NCI-H2107 (cell line): ENCODE results near the gene ENPP1.
"Not testable (repeated sequence)": the region's sequence is repeated elsewhere in the genome, so short reads cannot be mapped to it uniquely, and the experiment has no call there.

Experiments used
- DNase-seq: peaks from one replicate; lab custom pipeline; 2025; lab: John Stamatoyannopoulos, UW

Gene ENPP1

DNA sequence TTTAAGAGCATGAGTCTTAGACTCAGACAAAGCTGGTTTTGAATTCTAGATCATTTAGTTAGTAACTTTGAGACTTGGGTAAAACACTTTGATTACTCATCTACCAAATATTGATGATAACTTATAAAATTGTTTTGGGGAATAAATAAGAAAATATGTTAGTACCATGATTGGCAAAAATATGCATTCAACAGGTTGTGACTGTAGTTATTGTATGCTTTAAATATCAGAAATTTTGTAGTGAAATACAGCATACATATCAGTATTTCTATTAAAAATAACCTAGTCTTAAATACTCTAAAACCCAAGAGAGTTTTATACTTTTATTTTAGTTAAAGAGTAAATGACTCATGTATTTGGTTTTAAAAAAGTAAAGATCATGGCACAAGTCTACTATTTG lies 68.7 kb downstream of the ENPP1 start:
- DNase-seq: no peak

DNA sequence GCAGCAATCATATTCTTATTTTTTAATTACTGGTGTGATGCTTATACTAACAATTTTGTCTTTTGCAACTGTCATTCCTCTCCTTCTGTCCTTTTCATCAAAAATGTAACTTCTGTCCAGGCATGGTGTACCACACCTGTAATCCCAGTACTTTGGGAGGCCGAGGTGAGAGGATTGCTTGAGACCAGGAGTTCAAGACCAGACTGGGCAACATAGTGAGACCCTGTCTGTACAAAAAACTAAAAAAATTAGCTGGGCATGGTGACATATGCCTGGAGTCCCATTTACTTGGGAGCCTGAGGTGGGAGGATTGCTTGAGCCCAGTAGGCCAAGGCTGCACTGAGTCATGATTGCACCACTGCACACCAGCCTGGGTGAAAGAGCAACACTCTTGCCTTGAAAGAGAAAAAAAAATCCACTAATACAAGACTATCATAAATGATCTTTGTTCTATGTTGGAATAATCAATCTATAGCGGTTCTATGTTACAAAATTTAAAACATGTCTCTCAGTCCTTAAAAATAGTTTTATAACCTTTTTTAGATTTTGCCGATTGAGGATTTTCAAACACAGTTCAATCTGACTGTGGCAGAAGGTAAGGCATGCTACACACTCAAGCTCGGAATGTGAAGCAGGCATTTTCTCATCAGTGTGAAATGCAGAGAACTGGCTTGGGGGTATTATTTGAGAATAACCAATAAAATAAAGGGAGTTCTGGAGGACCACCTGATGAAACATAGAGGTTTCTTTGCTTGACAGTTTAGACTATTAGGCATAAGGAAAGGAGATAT lies 70.4 kb downstream of the ENPP1 start:
- DNase-seq: no peak

DNA sequence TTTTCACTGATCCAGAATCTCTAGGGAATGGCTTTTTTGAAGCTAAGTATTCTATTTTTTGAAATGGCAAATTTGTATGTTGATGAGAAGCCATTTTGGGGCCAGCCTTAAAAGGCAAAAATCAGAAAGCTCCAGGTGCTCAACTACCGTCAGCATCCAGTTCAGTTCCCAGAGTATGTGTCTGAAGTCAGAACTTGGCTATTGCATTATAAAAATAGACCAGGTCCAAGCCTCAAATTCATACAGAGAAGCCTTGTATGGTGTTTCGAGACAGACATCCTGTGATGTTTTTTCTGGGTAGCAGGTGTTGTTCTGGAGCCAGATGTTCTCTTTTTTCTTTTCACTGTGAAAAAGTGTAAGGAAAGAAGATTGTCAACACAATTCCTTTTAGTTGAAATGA lies 75.2 kb downstream of the ENPP1 start:
- no peak for DNase-seq

DNA sequence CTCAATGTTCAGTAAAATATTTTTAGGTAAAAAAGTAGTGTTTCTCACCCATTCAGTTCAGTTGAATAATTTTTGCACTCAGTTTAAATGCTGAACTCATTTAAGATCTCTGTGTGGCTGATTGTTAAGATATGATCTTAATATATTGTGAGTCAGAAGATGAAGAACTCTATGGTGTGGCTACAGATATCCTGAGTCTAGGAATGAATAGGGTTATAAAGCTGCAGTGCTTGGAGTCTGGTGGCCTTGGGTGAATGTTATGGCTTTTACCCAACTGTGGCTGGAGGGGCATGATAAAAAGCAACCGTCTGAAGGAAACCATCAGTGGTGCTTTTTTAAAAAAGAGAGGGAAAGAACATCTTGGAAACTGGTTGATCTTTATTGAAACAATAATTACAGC lies 77.4 kb downstream of the ENPP1 start:
- no peak for DNase-seq

DNA sequence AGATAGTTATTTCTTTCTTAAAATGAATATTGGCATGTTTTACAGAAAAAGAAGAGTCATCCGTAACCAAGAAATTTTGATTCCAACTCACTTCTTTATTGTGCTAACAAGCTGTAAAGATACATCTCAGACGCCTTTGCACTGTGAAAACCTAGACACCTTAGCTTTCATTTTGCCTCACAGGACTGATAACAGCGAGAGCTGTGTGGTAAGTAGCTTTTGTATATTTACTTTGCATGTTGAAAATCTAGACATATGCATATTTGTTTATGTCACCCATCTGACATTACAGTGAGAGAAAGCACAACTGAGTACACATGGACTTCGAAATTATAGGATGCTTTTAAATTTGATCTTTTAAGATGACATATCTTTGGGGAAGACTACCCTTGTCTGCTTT lies 78.7 kb downstream of the ENPP1 start:
- no peak for DNase-seq

DNA sequence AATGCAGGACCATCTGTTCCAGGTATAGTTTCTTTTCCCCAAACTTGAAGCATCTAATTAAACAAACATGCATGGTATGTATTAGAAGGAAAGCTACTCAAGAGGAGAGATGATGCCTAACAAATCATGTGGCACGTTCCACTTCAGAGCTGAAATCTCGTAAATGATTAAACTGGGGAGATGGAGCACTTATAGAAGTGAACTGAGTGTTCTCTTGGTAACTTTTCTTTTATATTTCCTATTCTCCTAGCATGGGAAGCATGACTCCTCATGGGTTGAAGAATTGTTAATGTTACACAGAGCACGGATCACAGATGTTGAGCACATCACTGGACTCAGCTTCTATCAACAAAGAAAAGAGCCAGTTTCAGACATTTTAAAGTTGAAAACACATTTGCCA lies 82.3 kb downstream of the ENPP1 start:
- no peak for DNase-seq

DNA sequence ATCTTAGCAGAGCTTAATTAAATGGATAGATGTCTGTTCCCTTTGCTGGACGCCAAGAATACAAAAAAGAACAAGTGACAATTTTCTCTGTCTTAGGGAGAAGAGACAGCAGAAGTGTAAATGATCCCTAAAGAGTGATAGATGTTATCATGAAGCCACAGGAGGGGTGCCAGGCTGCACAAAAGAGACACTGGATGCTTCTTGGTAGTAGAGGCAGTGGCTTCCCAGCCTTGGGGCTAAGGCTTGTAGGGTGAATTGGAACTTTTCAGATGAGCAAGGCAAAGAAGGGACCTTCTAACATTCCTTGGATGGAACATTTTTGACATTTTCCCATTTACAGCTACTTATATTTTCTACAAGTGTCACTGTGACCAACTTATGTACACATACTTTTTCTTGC lies 85.4 kb downstream of the ENPP1 start:
- no peak for DNase-seq

DNA sequence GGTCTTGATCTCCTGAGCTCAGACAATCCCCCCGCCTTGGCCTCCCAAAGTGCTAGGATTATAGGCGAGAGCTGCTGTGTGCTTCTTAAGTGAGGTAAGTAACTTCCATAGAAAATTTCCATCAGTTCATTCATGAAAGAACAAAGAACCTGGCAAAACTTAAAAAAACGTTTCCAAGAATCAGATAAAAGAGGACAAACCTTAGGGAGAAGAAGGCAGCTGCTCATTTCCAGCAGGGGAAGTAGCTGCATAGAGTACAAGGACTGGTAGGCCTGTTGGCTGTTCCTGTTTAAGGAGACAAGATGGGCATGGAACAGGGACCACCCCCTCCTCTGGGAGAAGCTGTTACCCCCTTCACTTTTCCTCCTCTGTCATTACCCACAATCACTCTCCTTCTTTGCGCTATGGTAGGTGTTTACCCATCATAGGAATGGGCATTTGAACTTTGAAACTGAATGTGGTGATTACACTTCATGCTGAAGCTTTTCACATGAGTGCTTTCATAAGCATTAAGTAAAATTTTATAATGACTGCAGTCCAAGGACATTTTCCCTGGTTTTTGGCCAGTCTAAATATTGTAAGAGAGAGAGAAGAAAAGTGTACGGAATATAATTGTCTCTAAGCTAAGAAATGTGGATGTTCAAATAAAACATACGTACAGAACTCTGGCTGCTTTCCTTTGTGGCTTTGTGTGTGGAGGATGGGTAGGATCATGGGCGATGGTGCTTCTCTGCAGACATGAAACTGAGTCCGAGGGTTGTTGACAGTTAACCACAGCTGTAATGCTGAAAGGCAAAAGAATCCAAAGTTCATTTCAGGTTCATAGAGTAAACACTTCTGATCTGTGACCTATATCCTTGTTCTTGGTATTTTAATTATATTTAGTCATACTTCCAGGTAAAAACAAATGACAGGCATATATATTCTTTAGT lies 86.9 kb downstream of the ENPP1 start:
- no peak for DNase-seq

DNA sequence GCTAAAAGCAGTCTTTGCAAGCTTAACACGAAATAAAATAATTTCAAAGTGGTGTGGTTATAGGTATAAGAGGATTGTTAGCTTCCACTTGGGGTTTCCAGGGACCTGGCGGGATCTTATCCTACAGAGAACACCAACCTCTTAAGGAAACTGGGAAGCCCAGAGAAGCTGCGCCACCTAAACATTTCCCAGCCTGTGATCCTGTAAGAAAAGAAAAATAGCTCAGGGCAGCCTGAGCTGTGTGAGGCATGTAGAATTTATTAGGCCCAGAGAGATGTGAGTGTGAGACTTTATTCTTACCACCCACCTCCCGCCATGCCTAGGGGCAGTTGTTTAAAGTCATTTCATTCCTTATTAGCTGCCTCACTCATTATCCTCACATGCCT lies 89.2 kb downstream of the ENPP1 start:
- no peak for DNase-seq

DNA sequence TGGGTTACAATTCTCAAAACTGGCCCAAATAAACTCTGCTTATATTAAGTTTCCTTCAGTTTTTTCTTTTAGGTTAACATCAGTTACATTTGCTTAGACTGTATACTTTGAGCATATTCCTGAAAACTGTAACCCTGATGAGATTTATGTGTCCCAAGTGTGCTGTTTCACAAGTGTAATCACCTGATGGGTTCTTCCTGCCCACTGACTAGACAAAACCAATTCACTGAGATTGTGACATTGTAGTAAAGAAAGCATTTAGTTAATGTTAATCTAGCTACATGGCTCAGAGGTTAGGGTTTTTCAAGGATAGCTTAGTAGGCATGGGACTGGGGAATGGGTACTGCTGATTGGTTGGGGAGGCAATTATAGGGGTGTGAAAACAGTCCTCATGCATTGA lies 89.8 kb downstream of the ENPP1 start:
- no peak for DNase-seq

DNA sequence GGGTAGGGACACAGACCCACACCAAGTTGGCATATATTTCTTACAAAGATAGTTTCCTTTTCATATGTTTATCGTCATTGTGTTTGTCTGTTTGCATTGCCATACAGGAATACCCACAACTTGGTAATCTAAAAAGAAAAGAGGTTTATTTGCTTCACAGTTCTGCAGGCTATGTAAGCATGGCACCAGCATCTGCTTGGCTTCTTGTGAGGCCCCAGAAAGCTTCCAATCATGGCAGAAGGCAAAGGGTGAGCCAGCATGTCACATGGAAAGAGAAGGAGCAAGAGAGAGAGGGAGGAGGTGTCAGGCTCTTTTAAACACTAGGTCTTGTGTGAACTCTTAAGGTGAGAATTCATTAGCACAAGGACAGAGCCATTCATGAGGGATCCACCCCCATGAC lies 90.9 kb downstream of the ENPP1 start:
- DNase-seq: no peak

DNA sequence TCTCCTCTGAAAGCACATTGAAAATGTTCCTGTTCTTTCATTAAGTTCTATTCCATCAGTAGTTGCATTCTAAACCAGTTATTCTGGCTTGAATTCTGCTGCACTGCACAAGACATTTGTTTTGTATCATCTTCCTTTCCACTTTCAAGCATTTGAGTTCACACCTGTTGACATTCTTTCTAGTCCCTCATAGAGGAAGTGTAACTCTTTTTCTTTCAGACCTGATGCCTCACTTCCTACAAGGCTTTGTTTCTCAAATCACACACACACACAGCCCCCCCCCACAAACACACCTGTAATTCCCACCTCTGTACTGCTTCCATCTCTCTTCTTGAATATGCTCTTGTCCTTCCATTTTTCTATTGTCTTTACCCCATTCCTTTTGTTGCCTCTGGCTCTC lies 92.4 kb downstream of the ENPP1 start:
- DNase-seq: no peak

DNA sequence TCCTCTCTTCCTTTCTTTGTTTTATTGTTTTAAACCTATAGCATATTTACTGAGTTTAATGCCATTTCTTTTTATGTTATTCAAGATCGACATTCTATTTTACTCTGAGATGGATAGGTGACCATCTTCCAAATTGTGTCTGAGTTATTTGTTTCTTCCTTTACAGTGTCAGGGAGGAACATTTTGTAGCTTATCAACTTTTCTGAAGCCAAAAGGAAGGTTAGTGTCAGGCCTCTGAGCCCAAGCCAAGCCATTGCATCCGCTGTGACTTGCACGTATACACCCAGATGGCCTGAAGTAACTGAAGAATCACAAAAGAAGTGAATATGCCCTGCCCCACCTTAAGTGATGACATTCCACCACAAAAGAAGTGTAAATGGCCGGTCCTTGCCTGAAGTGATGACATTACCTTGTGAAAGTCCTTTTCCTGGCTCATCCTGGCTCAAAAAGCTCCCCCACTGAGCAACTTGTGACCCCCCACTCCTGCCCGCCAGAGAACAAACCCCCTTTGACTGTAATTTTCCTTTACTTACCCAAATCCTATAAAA lies 93.6 kb downstream of the ENPP1 start:
- not testable (repeated sequence) for DNase-seq

DNA sequence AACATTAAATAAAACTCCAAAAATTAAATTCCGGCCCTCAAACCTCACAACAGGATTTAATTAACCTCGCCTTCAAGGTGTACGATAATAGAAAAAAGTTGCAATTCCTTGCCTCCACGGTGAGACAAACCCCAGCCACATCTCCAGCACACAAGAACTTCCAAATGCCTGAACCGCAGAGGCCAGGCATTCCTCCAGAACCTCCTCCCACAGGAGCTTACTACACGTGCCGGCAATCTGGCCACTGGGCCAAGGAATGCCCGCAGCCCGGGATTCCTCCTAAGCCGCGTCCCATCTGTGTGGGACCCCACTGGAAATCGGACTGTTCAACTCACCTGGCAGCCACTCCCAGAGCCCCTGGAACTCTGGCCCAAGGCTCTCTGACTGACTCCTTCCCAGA lies 95.9 kb downstream of the ENPP1 start:
- not testable (repeated sequence) for DNase-seq

DNA sequence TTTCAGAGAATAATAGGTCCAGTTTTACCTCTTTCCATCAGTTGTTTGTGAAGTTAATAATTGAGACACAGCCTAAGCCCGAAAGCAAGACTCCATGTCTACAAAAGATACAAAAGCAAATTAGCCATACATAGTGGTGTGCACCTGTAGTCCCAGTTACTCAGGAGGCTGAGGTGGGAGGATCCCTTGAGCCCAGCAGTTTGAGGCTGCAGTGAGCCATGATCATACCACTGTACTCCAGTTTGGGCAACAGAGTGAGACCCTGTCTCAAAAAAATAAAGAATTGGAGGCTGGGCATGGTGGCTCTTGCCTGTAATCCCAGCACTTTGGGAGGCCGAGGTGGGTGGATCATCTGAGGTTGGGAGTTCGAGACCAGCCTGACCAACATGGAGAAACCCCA lies 101.0 kb downstream of the ENPP1 start:
- DNase-seq: not testable (repeated sequence)

DNA sequence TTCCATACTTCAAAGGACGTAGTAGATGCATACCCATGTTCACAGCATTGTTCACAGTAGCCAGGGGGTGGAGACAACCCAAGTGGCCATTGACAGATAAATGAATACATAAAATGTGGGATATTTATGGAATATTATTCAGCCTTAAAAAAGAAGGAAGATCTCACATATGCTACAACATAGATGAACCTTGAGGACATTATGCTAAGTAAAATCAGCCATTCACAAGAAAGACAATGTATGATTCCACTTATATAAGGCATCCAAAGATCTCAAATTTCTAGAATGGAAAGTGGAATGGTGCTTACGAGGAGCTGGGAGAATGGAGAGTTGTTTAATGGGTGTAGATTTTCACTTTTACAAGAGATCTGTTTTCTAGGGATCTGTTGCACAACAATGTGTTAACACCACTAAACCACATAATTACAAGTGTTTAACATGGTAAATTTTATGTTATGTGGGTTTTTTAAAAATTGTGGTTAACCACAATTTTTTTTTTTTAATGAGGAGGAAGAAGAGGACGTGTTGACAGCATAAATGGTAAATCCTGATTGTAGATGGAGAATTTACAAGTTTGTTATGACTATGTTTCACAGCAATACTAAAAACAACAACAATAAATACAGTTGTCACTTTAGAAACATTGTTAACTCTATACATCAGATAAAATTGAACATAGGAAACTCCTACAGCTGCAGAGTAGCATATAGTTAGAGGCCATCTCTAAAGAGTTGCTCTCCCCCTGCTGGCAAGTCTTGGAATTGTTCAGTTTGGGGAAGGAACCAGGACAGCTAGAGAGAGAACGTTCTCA lies 101.8 kb downstream of the ENPP1 start:
- DNase-seq: peak; percentile 5

DNA sequence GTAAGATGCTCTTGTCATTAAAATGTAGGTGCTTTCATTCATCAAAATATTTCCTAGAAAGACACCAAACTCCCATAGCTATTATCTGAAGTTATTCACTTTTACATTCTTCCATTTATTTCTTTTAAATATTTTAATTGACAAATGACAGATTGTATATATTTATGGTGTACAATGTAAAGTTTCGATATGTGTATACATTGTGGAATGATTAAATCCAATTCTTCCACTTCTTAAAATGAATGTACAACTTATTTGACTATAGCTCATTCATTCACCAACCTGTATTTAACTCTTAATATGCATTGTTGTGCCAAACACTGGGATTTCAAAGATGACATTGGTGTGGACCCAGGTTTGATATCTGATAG lies 102.4 kb downstream of the ENPP1 start:
- no peak for DNase-seq

DNA sequence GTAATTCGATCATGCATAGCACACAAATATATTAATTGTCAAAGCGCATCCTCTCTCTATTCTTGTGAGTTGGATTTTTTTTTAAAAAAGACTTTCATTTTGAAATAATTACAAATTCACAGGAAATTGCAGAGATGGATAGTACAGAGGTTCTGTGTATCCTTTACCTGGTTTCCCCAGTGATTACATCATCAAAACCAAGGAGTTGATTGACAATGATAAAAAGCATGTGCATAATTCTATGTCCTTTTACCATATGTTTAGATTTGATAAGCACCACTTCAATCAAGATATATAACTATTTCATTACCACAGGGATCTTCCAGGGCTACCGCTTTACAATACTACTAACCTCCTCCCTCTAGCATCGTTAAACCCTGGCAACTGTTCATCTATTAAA lies 103.1 kb downstream of the ENPP1 start:
- no peak for DNase-seq

DNA sequence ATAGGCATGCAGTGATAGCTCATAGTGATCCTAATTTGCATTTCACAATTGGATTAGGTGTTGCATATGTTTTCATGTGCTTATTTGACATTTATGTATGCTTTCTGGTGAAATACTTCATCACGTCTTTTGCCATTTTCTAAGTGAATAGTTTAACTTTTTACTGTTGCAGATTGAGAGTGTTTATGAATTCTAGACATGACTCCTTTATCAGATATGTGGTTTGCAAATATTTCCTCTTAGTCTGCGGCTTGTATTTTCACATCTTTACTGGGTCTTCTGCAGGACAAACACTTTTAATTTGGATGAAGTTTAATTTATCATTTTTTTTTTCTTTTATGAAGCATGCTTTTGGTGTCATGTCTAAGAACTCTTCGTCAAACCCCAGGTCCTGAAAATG lies 104.1 kb downstream of the ENPP1 start:
- DNase-seq: no peak

DNA sequence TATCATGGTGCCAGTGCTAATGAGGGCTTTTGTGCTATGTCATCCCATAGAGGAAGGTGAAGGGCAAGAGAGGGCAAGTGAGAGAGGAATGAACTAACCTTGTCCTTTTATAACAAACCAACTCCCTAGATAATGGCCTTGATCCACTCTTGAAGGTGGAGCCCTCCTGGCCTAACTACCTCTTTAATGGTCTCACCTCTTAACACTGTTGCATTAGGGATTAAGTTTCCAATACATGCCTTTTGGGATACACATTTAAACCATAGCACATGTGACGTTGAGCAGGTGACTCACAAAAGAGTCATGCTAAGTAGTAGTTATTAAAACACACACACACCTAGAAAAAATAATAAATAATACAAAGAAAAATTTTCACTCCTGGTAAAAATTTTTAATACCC lies 106.4 kb downstream of the ENPP1 start:
- no peak for DNase-seq

DNA sequence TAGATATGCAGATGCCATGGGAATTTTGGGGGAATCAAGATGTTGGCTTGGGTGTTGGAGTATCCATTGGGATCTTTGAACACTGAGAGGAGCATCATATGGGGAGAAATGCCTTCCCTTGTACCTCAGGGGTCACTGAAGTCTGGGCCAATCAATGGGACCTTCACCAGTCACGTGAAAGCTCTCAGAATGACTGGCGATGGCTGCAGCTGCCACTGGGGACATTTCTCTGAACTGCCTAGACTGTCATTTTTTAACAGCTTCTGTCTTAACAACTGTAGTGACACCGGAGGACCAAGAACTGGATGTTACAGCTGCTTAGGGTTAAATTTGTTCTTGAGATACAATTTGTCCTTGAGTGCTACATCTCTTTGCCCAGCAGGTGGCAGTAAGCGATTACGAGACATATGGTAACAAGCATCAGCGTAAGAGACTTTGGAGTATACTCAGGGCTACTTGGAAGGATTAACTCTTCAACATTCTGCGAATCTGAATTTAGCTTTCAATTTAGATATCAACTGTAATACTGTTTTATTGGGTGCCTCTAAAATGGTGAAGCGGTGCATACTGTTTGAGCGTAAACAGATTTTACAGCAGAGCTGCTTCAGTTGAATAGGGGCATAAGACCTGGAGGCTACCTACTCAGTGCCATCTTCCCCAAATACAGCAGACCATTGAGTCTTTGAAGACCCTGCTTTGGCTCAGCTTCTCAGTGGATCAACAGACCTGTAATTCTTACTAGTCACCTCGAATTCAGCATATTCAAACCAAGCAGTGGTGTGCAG lies 107.3 kb downstream of the ENPP1 start:
- DNase-seq: no peak
